HG02852 (cell line): ENCODE measurements around the gene CNOT6L.

ENCODE experiments used
- ATAC-seq: cut with Tn5 transposase; IDR thresholded peaks from one replicate; pipeline ENCODE4 v1.9.1; 2021; ENCODE audit warnings: mild to moderate bottlenecking, moderate library complexity; ENCODE audit not compliant: unreplicated experiment

CNOT6L gene

DNA sequence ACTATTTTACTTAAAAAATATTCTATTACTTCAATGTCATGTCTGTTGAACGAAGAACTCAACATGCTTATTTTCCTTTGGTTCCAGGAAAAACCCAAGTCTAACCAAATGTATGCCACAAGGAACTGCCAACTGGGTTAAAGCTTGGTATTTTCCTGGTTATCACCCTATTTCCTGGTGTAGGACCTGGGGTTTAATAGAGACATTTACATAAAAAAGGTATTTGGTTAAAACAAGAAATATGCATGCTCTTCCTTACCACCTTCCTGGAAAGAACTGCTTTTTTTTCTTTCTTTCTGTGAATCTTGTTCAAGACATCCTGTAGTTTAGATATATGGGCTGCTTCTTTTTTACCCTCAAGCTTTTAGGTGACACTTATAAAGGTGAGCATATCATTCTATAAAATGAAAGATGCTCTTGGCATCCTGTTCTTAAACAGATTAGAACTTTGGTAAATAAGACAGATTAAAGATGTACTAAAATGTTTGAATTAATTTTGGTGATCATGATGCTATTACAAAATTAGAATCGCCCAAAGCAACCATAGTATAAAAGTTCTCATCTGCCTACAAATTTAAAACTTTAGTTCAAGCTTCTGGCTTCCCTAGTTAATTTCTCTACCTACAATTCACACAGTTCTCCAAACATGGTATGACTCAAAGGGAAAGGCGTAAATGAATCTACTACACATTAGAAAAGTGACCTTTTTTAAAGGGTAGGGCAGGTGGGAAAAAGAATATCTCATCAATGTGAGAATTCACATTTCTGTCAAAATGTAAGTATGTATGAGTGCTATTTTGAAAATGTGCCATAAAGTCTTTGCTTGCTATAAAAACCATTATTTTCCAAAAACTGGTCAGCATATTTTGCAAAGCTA lies 103.5 kb downstream of the CNOT6L start:
- ATAC-seq, result no peak

GRCh38 chr4:77714514-77714913 lies 104.7 kb downstream of the CNOT6L start:
- no peak for ATAC-seq

- ATAC-seq, result no peak
These were observed 105.3 kb downstream of the CNOT6L start for GRCh38 chr4:77713884-77714283.

- no peak for ATAC-seq
These were observed 106.5 kb downstream of the CNOT6L start for GRCh38 chr4:77712675-77713074.

DNA sequence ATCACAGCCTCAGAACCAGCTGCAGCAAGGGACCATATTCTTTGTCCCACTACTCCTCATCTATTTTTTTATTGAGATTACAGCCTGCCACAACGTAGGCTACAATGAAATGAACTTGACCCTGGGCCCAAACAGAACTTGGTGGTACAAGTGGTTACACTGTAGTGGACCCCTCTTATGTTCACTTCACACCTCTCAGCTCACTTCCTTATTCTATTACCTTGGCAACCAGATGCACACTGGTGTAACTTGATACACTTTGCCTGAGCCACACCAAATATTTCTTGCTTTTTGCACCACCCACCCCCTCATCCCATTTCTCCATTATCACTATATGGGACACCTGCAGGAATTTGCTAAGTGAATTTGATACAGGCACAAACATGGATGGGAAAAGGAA lies 107.7 kb downstream of the CNOT6L start:
- no peak for ATAC-seq

DNA sequence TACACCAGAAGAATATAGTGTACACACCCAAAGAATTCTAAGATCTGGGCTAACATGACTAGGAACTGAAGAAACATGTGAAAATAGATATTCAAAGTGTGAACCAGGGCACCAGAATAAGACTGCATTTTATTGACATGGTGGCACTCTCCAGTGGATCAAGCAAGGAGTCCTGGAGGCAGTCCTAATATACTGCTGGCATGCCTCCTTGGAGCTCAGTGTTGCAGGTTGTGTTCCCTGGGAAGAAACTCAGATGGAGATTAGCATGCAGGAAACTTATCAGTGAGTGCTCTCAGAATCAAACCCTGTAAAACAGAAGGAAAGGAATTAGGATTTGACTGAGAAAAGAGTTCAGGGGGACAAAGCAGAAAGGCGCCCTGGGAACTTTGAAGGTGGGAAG lies 108.5 kb downstream of the CNOT6L start:
- no peak for ATAC-seq

DNA sequence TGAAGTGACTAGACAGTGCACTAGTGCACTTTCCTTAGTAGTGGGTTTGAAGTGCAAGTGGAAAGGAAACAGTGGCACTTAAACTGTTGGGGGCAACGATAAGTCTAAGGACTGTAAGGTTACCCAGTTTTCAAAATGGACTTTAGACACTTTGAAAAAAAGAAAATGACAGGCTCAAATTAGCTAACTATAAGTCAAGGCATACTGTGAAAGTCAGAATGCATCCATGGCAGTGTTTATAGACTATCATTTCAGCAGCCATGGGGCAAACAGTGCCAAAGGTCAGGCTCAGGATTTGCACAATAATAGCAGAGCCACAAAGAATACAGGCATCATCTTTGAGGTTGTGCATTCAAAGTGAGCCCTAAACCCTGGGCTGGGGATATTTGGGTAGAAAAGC lies 109.1 kb downstream of the CNOT6L start:
- no peak for ATAC-seq

DNA sequence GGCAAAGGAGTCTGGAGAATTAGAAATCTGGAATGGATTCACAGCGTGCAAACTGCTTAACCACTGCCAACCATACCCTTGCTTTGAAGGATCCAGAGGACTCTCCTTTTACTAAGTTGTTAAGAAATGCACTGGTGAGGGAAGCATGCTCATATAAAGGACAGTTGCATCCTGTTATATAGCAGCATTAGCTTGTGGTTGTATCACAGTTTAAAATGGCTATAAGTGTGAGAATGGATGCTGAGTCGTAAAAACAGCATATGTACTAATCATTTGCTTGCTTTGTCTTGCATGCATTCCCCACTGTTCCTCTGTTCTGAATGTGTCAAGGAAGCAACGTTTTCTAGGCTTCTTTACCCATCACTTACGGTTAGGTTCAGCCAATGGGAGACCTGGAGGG lies 112.5 kb downstream of the CNOT6L start:
- ATAC-seq, result no peak

- no peak for ATAC-seq
These were observed 115.5 kb downstream of the CNOT6L start for GRCh38 chr4:77703666-77704065.

DNA sequence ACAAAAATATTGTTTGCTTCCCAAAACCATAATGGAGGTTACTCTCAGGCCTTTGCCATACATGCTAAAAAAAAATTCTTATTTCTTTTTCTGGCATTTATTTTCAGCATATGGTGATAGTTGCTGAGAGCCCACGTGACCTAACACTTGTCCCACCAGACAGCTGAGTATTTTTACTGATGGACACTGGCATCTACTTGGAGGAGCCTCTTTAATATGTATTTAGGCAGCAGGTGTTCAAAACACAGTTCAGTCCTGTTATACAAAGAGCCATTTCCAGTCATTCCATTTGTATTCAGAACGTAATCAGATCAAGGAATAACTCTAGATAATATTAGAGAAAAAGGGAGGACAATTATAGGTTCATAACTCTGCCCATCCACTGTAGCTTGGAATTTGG lies 118.0 kb downstream of the CNOT6L start:
- ATAC-seq, result no peak

- ATAC-seq, result no peak
These were observed 119.4 kb downstream of the CNOT6L start for GRCh38 chr4:77699731-77700210.

- no peak for ATAC-seq
These were observed 121.1 kb downstream of the CNOT6L start for GRCh38 chr4:77697860-77698590.

- no peak for ATAC-seq
These were observed 123.4 kb downstream of the CNOT6L start for GRCh38 chr4:77695774-77696173.

DNA sequence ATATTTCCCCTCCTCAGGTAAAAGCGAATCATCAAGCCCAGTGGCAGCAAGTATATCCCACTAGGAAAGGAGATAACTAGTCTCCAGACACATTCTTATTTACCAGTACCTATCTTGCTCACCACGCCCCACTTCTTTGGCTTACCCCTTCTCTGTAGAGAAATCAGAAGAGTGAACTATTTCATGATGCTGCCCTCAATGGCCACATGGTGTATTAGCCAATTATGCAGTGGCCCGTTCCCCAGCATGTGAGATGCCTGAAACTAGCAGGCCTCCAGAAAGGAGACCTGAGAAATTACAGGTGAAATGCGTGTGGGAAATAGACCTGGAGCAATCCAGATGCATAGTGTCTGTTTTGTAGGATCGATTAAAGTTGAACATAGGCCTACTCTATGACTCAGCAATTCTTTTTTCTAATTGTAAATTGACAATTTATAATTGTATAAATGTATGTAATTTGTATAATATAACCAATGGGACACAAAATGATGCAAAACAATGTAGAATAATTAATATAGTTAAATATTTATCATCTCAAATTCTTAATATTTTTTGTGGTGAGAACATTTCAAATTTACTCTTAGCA lies 126.2 kb downstream of the CNOT6L start:
- ATAC-seq, result no peak

DNA sequence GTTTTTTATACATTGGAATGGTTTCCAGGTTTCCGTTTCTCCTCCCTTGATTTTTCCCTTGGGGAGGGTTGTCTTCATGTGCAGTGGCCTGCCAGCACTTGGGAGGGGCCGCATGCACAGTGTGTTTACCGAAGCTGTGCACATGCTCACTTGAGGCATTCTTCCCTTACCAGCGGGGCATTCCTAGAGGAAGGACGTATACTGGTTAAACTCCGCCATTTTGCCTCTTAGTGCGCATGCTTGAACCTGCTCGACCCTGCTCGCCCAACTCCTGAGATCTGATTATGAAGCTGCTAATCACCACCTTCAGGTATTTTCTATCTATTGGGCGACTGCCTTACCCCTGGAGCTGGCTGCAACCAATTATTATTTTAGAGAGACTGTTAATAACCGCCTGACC lies 137.4 kb downstream of the CNOT6L start:
- no peak for ATAC-seq

- ATAC-seq, result no peak
These were observed 142.3 kb downstream of the CNOT6L start for GRCh38 chr4:77676842-77677241.

- ATAC-seq, result no peak
These were observed 148.1 kb downstream of the CNOT6L start for GRCh38 chr4:77671051-77671450.

GRCh38 chr4:77669946-77670590 lies 149.1 kb downstream of the CNOT6L start:
- no peak for ATAC-seq

GRCh38 chr4:77665381-77666069 lies 153.6 kb downstream of the CNOT6L start:
- ATAC-seq, result no peak
